GM12801 (cell line): ENCODE data around the gene MRGPRF.

Source experiments
- CTCF ChIP-seq: IDR thresholded peaks from one replicate; pipeline ENCODE4 v1.5.1; 2011; ENCODE audit warnings: control low read depth; ENCODE audit not compliant: insufficient read length; ENCODE audit errors: extremely low read depth

The MRGPRF gene

DNA sequence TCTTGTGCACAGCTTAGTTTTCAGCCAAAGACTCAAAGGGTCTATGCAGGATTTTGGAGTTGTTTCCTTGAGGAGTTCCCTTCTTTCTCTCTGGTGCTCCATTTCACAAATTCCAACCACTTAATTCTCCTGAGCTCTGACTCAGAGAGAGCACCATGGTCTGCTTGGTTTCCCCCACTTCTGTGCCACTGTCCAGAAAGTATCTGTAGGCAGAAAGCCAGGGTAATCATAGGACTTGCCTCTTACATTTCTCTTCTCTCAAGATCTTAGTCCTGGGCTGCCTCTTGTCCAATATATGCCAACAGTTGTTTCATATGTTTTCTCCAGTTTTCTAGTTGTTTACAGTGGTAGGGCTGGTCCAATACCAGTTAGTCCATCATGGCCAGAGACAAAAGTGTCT is 25.8 kb downstream of the MRGPRF start:
- no peak for TF ChIP-seq CTCF

GRCh38 chr11:68983801-68984200 is 29.2 kb downstream of the MRGPRF start:
- no peak for TF ChIP-seq CTCF

DNA sequence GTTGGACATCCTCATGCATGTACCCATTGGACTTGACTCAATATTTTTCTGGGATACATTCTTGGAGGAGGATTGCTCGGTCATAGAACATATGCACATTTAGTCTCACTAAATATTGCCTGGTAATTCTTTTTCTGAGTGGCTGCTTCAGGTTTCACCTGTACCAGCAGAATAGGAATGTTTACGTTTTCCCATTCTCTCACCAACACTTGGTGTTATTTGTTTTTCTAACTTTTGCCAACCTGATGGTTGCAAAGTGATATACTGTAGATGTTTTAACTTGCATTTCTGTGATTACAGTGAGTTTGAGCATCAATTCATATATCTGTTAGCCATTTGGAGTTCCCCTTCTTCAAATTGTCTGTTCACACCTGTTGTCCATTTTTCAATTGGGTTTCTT is 30.9 kb downstream of the MRGPRF start:
- TF ChIP-seq CTCF, result no peak

GRCh38 chr11:68980776-68981065 is 32.3 kb downstream of the MRGPRF start, which contains the start of gene MRGPRD:
Gene MRGPRD (minus strand): TSS chr11:68980986. CDS start chr11:68980986, 0 bp downstream.
- TF ChIP-seq CTCF, result no peak

DNA sequence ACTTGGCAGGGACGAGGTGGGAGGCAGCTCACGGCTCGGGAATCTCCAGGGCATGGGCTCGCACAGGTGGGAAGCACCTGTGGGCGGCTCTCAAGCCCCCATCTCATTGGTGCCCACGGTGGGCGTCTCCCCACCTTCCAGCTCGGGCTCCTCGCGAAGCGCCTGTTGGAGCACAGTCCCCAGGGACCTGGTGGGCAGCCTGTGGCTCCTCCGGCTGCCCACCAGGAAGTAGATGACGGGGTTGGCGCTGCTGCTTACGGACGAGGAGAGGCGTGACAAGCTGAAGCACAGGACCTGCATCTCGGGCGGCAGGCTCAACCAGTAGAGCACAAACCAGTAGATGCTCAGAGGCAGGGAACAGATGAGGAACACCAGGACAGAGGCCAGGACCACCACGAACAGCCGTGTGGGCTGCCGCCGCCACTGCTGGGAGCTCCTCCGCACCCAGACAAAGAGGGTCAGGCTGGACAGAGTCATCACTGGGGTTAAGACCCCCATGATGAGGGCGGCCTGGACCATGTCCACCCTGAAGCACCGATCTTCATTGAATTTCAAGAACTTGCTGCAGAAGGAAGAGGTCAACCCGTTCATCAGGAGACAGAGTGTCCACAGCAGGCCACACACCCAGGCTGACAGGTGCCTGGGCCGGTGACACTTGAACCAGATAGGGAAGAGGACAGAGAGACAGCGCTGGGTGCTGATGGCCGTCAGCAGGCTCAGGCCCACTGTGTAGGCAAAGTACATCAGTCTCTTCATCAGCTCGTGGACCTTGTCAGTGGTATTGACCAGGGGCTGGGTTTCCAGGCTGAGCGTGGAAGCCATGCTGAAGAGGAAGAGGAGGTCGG is 32.9 kb downstream of the MRGPRF start:
- no peak for TF ChIP-seq CTCF

- TF ChIP-seq CTCF, result no peak
Observed at GRCh38 chr11:68978931-68979594, 34.0 kb downstream of the MRGPRF start.

DNA sequence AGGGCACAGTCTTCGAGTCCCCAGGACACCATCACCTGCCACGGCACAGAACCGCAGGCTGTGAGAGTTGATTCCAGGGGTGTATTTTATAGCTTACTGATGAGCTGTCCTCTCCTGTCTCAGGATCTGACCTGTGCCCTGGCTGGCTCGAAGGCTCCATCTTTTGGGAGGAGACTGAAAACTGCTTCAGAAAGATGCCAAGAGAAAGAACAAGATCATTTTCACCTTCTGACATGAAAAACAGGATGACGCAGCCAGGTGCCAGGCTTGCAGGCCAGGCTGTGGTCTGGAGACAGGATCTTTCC is 34.5 kb downstream of the MRGPRF start:
- TF ChIP-seq CTCF, result no peak
